ENCODE data around the gene SELENON. TPM values are rescaled to one million over a fixed set of nuclear protein-coding genes. Genes with fewer than 3 reads are reported as not detected.

Gene SELENON
- polyA plus RNA-seq, 4 donors: 4.7 to 52.9 (median 22.2) TPM

- peaks cover 0 to 2% (median 0%) of the 10 kb centered on the region in 3 donors for H3K36me3 ChIP-seq (ENCODE audit: control insufficient read depth in 3 of 3, insufficient read depth in 2 of 3, low read depth in 1 of 3, low read length in 3 of 3)
- no peaks in the 10 kb centered on the region for H3K4me1 ChIP-seq (ENCODE audit: control insufficient read depth in 3 of 3, insufficient read depth in 2 of 3, low read depth in 1 of 3, low read length in 2 of 3)
- peaks cover 0 to 1% of the 10 kb centered on the region in 2 donors for H3K9me3 ChIP-seq (ENCODE audit: control insufficient read depth in 2 of 2, insufficient read depth in 1 of 2, low read depth in 1 of 2, low read length in 1 of 2)
- H3K27me3 ChIP-seq (ENCODE audit: control insufficient read depth in 3 of 3, insufficient read depth in 3 of 3, low read length in 3 of 3): no peaks in the 10 kb centered on the region
- H3K27ac ChIP-seq (ENCODE audit: low read depth in 1 of 3, low read length in 2 of 3): no peak overlapping the region
- no peak overlapping the region for H3K4me3 ChIP-seq (ENCODE audit: low read depth in 1 of 3, low read length in 3 of 3)
- DNase-seq (no peak), FAIRE-seq (no peak)
- 89 to 91% (median 89%) methylated on average over 3 of the region's 3 CpGs for WGBS, 3 donors
Measured at GRCh38 chr1:25844536-25845337, 44.7 kb downstream of the SELENON start.

GRCh38 chr1:25845664-25846063, 45.7 kb downstream of the SELENON start:
- no peaks in the 10 kb centered on the region for H3K4me1 ChIP-seq (ENCODE audit: control insufficient read depth in 3 of 3, insufficient read depth in 2 of 3, low read depth in 1 of 3, low read length in 2 of 3)
- FAIRE-seq (no peak), DNase-seq (no peak)
- H3K27ac ChIP-seq (ENCODE audit: low read depth in 1 of 3, low read length in 2 of 3): no peak overlapping the region
- H3K27me3 ChIP-seq (ENCODE audit: control insufficient read depth in 3 of 3, insufficient read depth in 3 of 3, low read length in 3 of 3): no peaks in the 10 kb centered on the region
- H3K9me3 ChIP-seq (ENCODE audit: control insufficient read depth in 2 of 2, insufficient read depth in 1 of 2, low read depth in 1 of 2, low read length in 1 of 2): no peaks in the 10 kb centered on the region
- H3K4me3 ChIP-seq (ENCODE audit: low read depth in 1 of 3, low read length in 3 of 3): no peak overlapping the region
- 83 to 88% (median 87%) methylated on average over 5 of the region's 5 CpGs for WGBS, 3 donors
- peaks cover 0 to 2% (median 0%) of the 10 kb centered on the region in 3 donors for H3K36me3 ChIP-seq (ENCODE audit: control insufficient read depth in 3 of 3, insufficient read depth in 2 of 3, low read depth in 1 of 3, low read length in 3 of 3)

DNA sequence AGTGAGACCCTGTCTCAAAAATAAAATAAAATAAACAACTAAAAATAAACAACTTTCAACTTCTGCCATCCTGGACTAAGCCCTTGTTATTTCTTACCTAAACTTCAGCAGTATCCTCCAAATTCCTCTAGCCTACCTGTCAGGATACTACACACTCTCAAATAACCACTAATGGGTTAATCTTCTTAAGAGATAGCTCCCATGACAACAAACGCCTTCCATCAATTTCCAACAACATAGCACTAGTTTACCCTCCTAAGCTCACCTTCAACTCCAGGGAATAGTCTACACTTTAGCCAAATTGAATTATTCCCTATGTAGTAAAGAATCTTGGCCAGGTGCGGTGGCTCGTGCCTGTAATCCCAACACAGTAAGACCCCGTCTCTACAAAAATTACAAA, 47.9 kb downstream of the SELENON start:
- Histone ChIP-seq H3K27me3 (ENCODE audit: control insufficient read depth in 3 of 3, insufficient read depth in 3 of 3, low read length in 3 of 3) (no peaks in the 10 kb centered on the region), H3K36me3 (ENCODE audit: control insufficient read depth in 3 of 3, insufficient read depth in 2 of 3, low read depth in 1 of 3, low read length in 3 of 3) (peaks cover 0 to 2% (median 0%) of the 10 kb centered on the region in 3 donors), H3K4me3 (ENCODE audit: low read depth in 1 of 3, low read length in 3 of 3) (no peak overlapping the region), H3K4me1 (ENCODE audit: control insufficient read depth in 3 of 3, insufficient read depth in 2 of 3, low read depth in 1 of 3, low read length in 2 of 3) (no peaks in the 10 kb centered on the region), H3K27ac (ENCODE audit: low read depth in 1 of 3, low read length in 2 of 3) (no peak overlapping the region), H3K9me3 (ENCODE audit: control insufficient read depth in 2 of 2, insufficient read depth in 1 of 2, low read depth in 1 of 2, low read length in 1 of 2) (no peaks in the 10 kb centered on the region)
- DNase-seq: no peak
- FAIRE-seq: no peak
- WGBS, 3 donors: 74 to 81% (median 78%) methylated on average over 4 of the region's 4 CpGs

GRCh38 chr1:25848531-25848930, 48.5 kb downstream of the SELENON start:
- H3K4me3 ChIP-seq (ENCODE audit: low read depth in 1 of 3, low read length in 3 of 3): no peak overlapping the region
- H3K27ac ChIP-seq (ENCODE audit: low read depth in 1 of 3, low read length in 2 of 3): no peak overlapping the region
- FAIRE-seq: no peak
- DNase-seq: no peak
- H3K9me3 ChIP-seq (ENCODE audit: control insufficient read depth in 2 of 2, insufficient read depth in 1 of 2, low read depth in 1 of 2, low read length in 1 of 2): no peaks in the 10 kb centered on the region
- peaks cover 0 to 2% (median 0%) of the 10 kb centered on the region in 3 donors for H3K36me3 ChIP-seq (ENCODE audit: control insufficient read depth in 3 of 3, insufficient read depth in 2 of 3, low read depth in 1 of 3, low read length in 3 of 3)
- H3K4me1 ChIP-seq (ENCODE audit: control insufficient read depth in 3 of 3, insufficient read depth in 2 of 3, low read depth in 1 of 3, low read length in 2 of 3): no peaks in the 10 kb centered on the region
- WGBS, 3 donors: 80 to 90% (median 87%) methylated on average over 1 of the region's 1 CpG
- H3K27me3 ChIP-seq (ENCODE audit: control insufficient read depth in 3 of 3, insufficient read depth in 3 of 3, low read length in 3 of 3): no peaks in the 10 kb centered on the region

DNA sequence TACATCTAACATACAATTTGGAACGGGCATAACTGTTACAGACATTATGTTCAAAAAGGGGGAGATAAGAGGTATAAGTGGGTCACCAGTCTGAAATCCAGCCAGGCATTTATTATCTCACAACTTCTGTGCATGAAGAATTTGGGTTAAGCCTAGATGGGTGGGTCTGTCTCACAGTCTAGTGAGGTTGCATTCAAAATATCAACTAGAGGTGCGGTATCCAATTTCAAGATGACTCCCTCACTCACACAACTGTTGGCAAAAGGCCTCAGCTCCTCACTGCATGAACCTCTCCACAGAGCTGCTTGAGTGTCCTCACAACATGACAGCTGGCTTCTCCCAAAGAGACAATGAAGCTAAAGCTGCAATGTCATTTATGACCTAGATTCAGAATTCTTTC, 54.6 kb downstream of the SELENON start:
- H3K9me3 ChIP-seq (ENCODE audit: control insufficient read depth in 2 of 2, insufficient read depth in 1 of 2, low read depth in 1 of 2, low read length in 1 of 2): no peaks in the 10 kb centered on the region
- 92 to 98% (median 96%) methylated on average over 2 of the region's 2 CpGs for whole genome bisulfite sequencing, 3 donors

DNA sequence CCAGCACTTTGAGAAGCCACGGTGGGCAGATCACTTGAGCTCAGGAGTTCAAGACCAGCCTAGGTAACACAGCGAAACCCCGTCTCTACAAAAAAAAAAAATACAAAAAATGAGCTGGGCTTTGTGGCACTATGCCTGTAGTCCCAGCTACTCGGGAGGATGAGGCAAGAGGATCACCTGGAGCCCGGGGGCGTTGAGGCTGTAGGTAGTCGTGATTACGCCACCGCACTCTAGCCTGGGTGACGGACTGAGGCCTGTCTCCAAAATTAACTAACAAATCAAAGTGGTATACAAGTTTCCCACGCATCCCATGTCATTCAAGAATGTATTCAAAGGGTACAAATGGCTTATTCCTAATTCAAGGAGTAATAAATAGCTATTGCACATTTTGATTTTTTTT, 56.9 kb downstream of the SELENON start:
- FAIRE-seq: no peak
- 92 to 95% (median 94%) methylated on average over 11 of the region's 11 CpGs for WGBS, 3 donors
- no peak overlapping the region for H3K27ac ChIP-seq (ENCODE audit: low read depth in 1 of 3, low read length in 2 of 3)

More for the DNA sequence above, 54.6 kb downstream of the SELENON start:
- H3K27ac ChIP-seq (ENCODE audit: low read depth in 1 of 3, low read length in 2 of 3): no peak overlapping the region
- no peak overlapping the region for H3K4me3 ChIP-seq (ENCODE audit: low read depth in 1 of 3, low read length in 3 of 3)
- FAIRE-seq (no peak), DNase-seq (no peak)
- peaks cover 0 to 6% (median 2%) of the 10 kb centered on the region in 3 donors for H3K4me1 ChIP-seq (ENCODE audit: control insufficient read depth in 3 of 3, insufficient read depth in 2 of 3, low read depth in 1 of 3, low read length in 2 of 3)
- no peaks in the 10 kb centered on the region for H3K27me3 ChIP-seq (ENCODE audit: control insufficient read depth in 3 of 3, insufficient read depth in 3 of 3, low read length in 3 of 3)
- peaks cover 0 to 2% (median 0%) of the 10 kb centered on the region in 3 donors for H3K36me3 ChIP-seq (ENCODE audit: control insufficient read depth in 3 of 3, insufficient read depth in 2 of 3, low read depth in 1 of 3, low read length in 3 of 3)

DNA sequence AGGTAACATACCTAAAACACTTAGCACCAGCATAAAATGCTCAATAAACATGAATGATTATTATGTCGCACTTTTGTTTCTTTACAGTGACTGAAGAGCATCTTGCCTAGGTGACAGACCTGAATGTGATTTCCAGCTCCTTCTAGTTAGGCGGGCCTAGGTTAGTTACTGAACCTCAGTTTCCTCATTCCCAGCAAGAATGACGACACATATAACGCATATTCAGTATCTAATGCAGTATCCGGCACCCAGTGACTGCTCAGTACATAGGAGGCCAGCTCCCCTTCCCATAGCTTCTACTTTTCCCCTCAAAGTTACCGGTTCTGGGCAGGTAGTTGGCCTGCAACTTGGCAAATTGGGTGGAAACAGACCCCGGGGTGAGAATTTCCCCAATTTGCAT, 58.5 kb downstream of the SELENON start:
- Histone ChIP-seq H3K4me1 (ENCODE audit: control insufficient read depth in 3 of 3, insufficient read depth in 2 of 3, low read depth in 1 of 3, low read length in 2 of 3) (peaks cover 0 to 22% (median 2%) of the 10 kb centered on the region in 3 donors), H3K27me3 (ENCODE audit: control insufficient read depth in 3 of 3, insufficient read depth in 3 of 3, low read length in 3 of 3) (no peaks in the 10 kb centered on the region), H3K9me3 (ENCODE audit: control insufficient read depth in 2 of 2, insufficient read depth in 1 of 2, low read depth in 1 of 2, low read length in 1 of 2) (peaks cover 0 to 5% of the 10 kb centered on the region in 2 donors), H3K36me3 (ENCODE audit: control insufficient read depth in 3 of 3, insufficient read depth in 2 of 3, low read depth in 1 of 3, low read length in 3 of 3) (peaks cover 0 to 21% (median 7%) of the 10 kb centered on the region in 3 donors), H3K4me3 (ENCODE audit: low read depth in 1 of 3, low read length in 3 of 3) (peak overlapping the region in 2 of 3 donors; percentile 54 to 85), H3K27ac (ENCODE audit: low read depth in 1 of 3, low read length in 2 of 3) (no peak overlapping the region)
- DNase-seq (no peak), FAIRE-seq (no peak)
- WGBS, 3 donors: 32 to 49% (median 45%) methylated on average over 7 of the region's 7 CpGs

More for the DNA sequence above, 56.9 kb downstream of the SELENON start:
- Histone ChIP-seq H3K4me3 (ENCODE audit: low read depth in 1 of 3, low read length in 3 of 3) (no peak overlapping the region), H3K36me3 (ENCODE audit: control insufficient read depth in 3 of 3, insufficient read depth in 2 of 3, low read depth in 1 of 3, low read length in 3 of 3) (peaks cover 0 to 5% (median 0%) of the 10 kb centered on the region in 3 donors), H3K9me3 (ENCODE audit: control insufficient read depth in 2 of 2, insufficient read depth in 1 of 2, low read depth in 1 of 2, low read length in 1 of 2) (peaks cover 0 to 5% of the 10 kb centered on the region in 2 donors), H3K4me1 (ENCODE audit: control insufficient read depth in 3 of 3, insufficient read depth in 2 of 3, low read depth in 1 of 3, low read length in 2 of 3) (peaks cover 0 to 22% (median 2%) of the 10 kb centered on the region in 3 donors), H3K27me3 (ENCODE audit: control insufficient read depth in 3 of 3, insufficient read depth in 3 of 3, low read length in 3 of 3) (no peaks in the 10 kb centered on the region)
- no peak for DNase-seq

GRCh38 chr1:25858906-25859789, 59.2 kb downstream of the SELENON start, which contains the start of gene AUNIP:
AUNIP (minus strand) TSS chr1:25859457; CDS start chr1:25859357, 100 bp downstream.
- H3K27ac ChIP-seq (ENCODE audit: low read depth in 1 of 3, low read length in 2 of 3): peak within 1 kb of the TSS; percentile 83 to 98 (median 84)
- H3K4me1 ChIP-seq (ENCODE audit: control insufficient read depth in 3 of 3, insufficient read depth in 2 of 3, low read depth in 1 of 3, low read length in 2 of 3): peaks cover 0 to 22% (median 2%) of the 10 kb centered on the region in 3 donors
- H3K9me3 ChIP-seq (ENCODE audit: control insufficient read depth in 2 of 2, insufficient read depth in 1 of 2, low read depth in 1 of 2, low read length in 1 of 2): peaks cover 0 to 5% of the 10 kb centered on the region in 2 donors
- DNase-seq: peak; percentile 88 to 94
- peaks cover 0 to 28% (median 7%) of the 10 kb centered on the region in 3 donors for H3K36me3 ChIP-seq (ENCODE audit: control insufficient read depth in 3 of 3, insufficient read depth in 2 of 3, low read depth in 1 of 3, low read length in 3 of 3)
- no peak for FAIRE-seq
- no peaks in the 10 kb centered on the region for H3K27me3 ChIP-seq (ENCODE audit: control insufficient read depth in 3 of 3, insufficient read depth in 3 of 3, low read length in 3 of 3)
- 0 to 1% (median 0%) methylated on average over 74 to 77 of the region's 77 CpGs for WGBS, 3 donors
- peak within 1 kb of the TSS; percentile 25 to 85 (median 54) for H3K4me3 ChIP-seq (ENCODE audit: low read depth in 1 of 3, low read length in 3 of 3)

Data from small intestine (tissue), 7 donors.